ENCODE data around the gene DSC1.

DSC1 gene

DNA sequence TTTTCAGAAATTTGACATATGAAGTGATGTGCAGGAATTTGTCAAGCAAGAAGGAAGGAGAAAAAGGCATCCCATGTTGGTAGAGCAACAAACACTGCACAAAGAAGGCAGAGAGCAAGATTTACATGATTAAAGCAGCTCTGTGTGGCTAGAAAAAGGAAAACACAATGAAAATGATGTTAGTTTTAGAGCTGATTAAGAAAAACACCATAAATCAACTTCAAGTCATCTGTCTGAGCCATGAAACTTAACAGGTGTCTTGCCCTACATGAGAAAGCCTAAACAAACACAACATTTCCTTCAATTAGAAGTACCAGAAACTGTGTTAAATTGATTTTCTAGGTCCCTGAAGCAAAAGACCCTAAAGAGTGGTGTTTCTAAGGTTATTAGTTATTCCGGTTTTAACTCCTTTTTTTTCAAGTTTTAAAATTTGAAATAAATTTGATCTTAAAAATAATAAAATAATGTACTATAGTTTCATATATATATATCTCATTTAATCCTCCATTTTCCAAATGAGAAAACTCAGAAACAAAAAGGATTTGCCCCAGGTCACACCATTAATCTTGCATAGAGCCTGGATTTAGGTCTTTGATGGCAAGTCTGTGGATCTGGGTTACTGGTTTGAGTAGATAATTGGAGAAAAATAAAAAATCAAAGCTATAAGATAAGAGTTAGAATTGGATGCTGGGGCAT is 8.6 kb upstream of the DSC1 start:
- H3K9me3 ChIP-seq (ENCODE audit: control insufficient read depth, insufficient read depth, low read length) = no peaks in the 10 kb centered on the region
- no peak overlapping the region for H3K4me2 ChIP-seq (ENCODE audit: low read length)
- H4K20me1 ChIP-seq (ENCODE audit: control insufficient read depth, insufficient read depth, low read depth, low read length) = no peaks in the 10 kb centered on the region
- TF ChIP-seq, protein P1, sequence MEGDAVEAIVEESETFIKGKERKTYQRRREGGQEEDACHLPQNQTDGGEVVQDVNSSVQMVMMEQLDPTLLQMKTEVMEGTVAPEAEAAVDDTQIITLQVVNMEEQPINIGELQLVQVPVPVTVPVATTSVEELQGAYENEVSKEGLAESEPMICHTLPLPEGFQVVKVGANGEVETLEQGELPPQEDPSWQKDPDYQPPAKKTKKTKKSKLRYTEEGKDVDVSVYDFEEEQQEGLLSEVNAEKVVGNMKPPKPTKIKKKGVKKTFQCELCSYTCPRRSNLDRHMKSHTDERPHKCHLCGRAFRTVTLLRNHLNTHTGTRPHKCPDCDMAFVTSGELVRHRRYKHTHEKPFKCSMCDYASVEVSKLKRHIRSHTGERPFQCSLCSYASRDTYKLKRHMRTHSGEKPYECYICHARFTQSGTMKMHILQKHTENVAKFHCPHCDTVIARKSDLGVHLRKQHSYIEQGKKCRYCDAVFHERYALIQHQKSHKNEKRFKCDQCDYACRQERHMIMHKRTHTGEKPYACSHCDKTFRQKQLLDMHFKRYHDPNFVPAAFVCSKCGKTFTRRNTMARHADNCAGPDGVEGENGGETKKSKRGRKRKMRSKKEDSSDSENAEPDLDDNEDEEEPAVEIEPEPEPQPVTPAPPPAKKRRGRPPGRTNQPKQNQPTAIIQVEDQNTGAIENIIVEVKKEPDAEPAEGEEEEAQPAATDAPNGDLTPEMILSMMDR (IDR thresholded peaks at IDR 0.05; ENCODE audit: low read depth, low read length, poor library complexity, severe bottlenecking) = no peak
- H3K4me3 ChIP-seq (ENCODE audit: low read length) = no peak overlapping the region
- H3K27me3 ChIP-seq (ENCODE audit: control insufficient read depth, low read length) = no peaks in the 10 kb centered on the region
- H3K79me2 ChIP-seq (ENCODE audit: control insufficient read depth, low read length) = no peaks in the 10 kb centered on the region
- H3K27ac ChIP-seq (ENCODE audit: low read depth, low read length) = no peak overlapping the region
- H3K9me2 ChIP-seq (replicated peaks; ENCODE audit: control insufficient read depth, low read length) = no peaks in the 10 kb centered on the region
- no peaks in the 10 kb centered on the region for H3K36me3 ChIP-seq (ENCODE audit: control insufficient read depth, low read length)
- no peaks in the 10 kb centered on the region for H3K4me1 ChIP-seq (ENCODE audit: control insufficient read depth, low read length)
- H3F3A ChIP-seq (ENCODE audit: control insufficient read depth, insufficient read depth) = no peaks in the 10 kb centered on the region

DNA sequence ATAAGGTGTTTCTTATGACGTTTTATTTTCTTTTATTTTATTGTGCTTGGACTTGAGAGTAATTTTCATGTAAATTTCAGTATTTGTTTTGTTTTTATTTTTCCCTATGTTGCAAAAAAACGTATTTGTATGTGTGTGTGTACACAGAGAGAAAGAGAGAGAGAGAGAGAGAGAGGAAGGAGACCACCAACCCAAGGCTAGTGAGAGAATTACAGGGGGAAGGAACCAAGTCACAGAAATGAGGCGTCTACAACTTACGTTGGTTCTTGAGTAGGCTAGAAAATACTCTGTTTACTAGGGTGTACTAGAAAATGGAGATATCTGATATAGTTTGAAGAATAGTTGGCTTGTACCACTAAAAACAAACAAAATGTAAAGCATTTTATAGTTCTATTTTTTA is 7.7 kb upstream of the DSC1 start:
- Histone ChIP-seq H3K9me2 (replicated peaks; ENCODE audit: control insufficient read depth, low read length) (no peaks in the 10 kb centered on the region), H3K4me3 (ENCODE audit: low read length) (no peak overlapping the region), H3K27me3 (ENCODE audit: control insufficient read depth, low read length) (no peaks in the 10 kb centered on the region), H3K4me1 (ENCODE audit: control insufficient read depth, low read length) (no peaks in the 10 kb centered on the region), H3K4me2 (ENCODE audit: low read length) (no peak overlapping the region), H3K9me3 (ENCODE audit: control insufficient read depth, insufficient read depth, low read length) (no peaks in the 10 kb centered on the region), H3F3A (ENCODE audit: control insufficient read depth, insufficient read depth) (no peaks in the 10 kb centered on the region), H4K20me1 (ENCODE audit: control insufficient read depth, insufficient read depth, low read depth, low read length) (no peaks in the 10 kb centered on the region), H3K27ac (ENCODE audit: low read depth, low read length) (no peak overlapping the region), H3K79me2 (ENCODE audit: control insufficient read depth, low read length) (no peaks in the 10 kb centered on the region), H3K36me3 (ENCODE audit: control insufficient read depth, low read length) (no peaks in the 10 kb centered on the region)
- no peak for TF ChIP-seq EZH2phosphoT487 (IDR thresholded peaks at IDR 0.05; ENCODE audit: borderline replicate concordance, low read length)
- TF ChIP-seq, protein P1 (IDR thresholded peaks at IDR 0.05; ENCODE audit: low read depth, low read length, poor library complexity, severe bottlenecking) = no peak

DNA sequence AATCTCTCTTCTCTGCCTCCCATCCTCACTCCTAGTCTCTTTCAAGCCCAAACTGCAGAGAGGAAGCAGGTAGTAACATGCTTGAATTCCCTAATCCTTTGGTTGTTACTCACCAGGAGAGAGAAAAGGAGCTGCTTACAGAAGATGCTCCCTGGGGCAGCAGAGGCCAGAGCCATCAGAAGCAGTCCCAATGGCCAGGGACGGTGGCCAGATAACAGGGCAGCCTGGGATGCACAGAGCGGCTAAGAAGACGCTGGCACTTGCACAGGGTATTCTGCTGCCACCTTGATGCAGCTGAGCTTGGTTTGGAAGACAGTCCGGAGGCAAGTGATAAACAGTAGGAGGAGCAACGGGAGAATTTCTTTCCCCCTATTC is 250 bp downstream of the DSC1 start:
- H3K27ac ChIP-seq (ENCODE audit: low read depth, low read length) = no peak overlapping the region
- no peak overlapping the region for H3K4me3 ChIP-seq (ENCODE audit: low read length)
- no peaks in the 10 kb centered on the region for H3K36me3 ChIP-seq (ENCODE audit: control insufficient read depth, low read length)
- no peaks in the 10 kb centered on the region for H3K9me3 ChIP-seq (ENCODE audit: control insufficient read depth, insufficient read depth, low read length)
- H3K4me2 ChIP-seq (ENCODE audit: low read length) = no peak overlapping the region
- H3F3A ChIP-seq (ENCODE audit: control insufficient read depth, insufficient read depth) = no peaks in the 10 kb centered on the region
- H3K9me2 ChIP-seq (replicated peaks; ENCODE audit: control insufficient read depth, low read length) = no peaks in the 10 kb centered on the region
- TF ChIP-seq, protein P1 (IDR thresholded peaks at IDR 0.05; ENCODE audit: low read depth, low read length, poor library complexity, severe bottlenecking) = no peak
- TF ChIP-seq EZH2phosphoT487 (IDR thresholded peaks at IDR 0.05; ENCODE audit: borderline replicate concordance, low read length) = no peak
- H3K27me3 ChIP-seq (ENCODE audit: control insufficient read depth, low read length) = no peaks in the 10 kb centered on the region
- H3K4me1 ChIP-seq (ENCODE audit: control insufficient read depth, low read length) = no peaks in the 10 kb centered on the region
- no peaks in the 10 kb centered on the region for H3K79me2 ChIP-seq (ENCODE audit: control insufficient read depth, low read length)
- H4K20me1 ChIP-seq (ENCODE audit: control insufficient read depth, insufficient read depth, low read depth, low read length) = no peaks in the 10 kb centered on the region

Measured in DOHH2 (cell line).